HG02840 (cell line): ENCODE results near the gene SRGAP2B.
"Not testable (repeated sequence)": the region's sequence is repeated elsewhere in the genome, so short reads cannot be mapped to it uniquely, and the experiment has no call there.

Experiments used
- ATAC-seq: cut with Tn5 transposase; IDR thresholded peaks from one replicate; pipeline ENCODE4 v1.9.1; 2021; ENCODE audit warnings: mild to moderate bottlenecking, moderate library complexity, moderate number of reproducible peaks; ENCODE audit not compliant: unreplicated experiment, low FRiP score

The SRGAP2B gene

DNA sequence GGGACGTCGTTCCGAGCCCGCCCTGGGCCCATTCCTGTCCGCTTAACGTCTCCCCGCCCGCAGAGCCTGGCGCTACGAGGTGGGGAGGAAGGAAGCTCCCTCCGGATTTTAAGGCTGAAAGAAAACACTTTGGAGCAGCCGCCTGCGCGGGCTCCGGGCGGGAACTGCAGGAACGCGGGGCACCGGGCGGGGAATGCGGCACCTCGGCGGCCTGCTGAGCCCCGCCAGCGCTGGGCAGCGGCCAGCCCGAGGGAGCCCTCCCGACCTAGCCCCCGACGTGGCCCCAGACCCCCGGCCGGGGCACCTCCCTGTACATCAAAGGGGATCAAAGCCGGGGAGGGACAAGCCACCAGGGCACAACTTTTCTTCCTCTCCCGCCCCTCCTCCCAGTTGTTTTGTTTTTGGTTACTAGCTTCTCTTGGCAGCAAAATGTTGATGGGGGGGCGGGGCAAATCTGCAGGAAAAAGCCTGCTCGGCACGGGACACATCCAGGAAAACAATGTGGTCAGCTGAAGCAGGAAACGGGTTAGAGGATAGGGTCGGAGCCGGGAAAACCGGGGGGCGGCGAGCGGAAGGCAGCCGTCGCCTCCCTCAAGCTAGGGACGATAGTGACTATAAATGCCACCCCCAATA lies 1.5 kb downstream of the SRGAP2B start:
- ATAC-seq = not testable (repeated sequence)

DNA sequence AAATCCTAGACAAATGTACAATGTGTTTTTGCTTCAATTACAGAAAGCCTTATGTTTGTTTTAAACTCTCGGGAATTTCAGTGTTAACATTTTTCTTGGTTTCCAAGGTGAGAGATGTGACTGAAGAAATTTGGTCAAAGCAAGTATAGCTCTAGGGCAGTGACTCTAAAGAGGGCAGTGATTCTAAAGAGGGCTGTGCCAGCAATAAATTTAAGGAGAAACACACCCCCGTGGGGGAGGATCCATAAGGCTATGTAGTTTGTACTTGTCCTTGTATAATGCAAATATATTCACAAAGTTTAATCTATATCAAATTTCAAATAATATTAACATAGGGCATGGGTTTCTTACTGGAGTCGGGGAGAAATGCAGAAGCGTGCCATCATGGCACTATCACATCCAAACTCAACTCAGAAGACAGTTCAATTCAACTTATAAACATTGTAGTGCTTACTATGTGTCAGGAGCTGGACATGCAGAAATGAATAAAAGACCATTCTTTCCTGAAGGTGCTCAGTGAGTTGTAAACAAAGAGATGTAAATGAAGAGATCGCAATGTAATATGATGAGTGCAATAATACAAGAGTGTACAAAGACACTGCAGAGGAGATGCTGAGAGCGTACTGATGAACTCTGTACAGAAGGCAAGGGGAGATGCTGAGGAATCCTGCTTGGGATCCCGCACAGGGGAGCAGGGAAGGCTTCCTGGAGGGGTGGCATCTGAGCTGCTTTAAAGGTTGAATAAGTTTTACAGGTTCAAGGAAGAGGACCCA lies 12.5 kb downstream of the SRGAP2B start:
- not testable (repeated sequence) for ATAC-seq

DNA sequence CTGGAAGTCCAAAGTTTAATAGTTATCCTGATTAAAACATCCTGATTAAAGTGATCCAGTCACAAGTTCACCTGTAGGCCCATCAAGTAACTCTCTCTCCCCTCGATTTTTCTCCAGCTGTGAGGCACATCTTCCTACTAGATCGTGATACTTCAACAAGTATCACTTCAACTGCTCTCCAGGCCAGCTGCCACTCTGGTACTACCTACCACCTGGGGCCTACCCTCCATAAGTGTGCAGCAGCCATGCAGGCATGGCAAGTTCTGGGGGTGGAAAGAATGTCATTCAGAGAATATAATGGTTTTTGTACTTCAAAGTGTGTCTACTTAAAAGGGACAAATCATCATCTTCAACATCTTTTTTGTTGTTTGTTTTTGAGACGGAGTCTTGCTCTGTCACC lies 14.9 kb downstream of the SRGAP2B start:
- ATAC-seq = not testable (repeated sequence)

GRCh38 chr1:145079737-145080136 lies 15.4 kb downstream of the SRGAP2B start:
- ATAC-seq = not testable (repeated sequence)

DNA sequence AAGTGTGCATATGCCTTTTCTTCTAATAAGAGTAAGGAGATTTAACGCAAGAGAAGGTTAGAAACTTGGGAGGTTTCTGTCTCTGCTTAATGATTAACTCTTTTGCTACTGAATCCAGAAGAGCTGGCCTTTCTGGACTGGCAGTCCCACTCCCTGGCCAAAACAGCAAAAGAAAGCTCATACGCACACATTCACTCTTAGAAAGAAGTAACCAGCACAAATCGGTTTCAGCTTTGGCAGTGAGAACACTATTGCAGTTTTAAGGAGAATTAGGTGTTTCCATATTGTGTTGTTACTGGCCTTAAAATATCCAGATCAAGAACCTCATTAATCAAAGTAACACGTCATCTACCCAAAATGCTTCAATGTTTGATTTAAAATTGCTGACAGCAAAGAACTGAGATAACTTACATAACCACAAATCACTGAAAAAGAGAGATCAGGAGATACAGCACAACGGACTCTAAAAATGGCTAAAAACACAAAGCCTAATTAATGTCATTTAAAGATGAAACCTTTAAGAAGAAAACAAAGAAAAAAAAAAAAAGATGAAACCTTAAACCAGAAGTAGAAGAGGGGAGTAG lies 16.2 kb downstream of the SRGAP2B start:
- not testable (repeated sequence) for ATAC-seq

DNA sequence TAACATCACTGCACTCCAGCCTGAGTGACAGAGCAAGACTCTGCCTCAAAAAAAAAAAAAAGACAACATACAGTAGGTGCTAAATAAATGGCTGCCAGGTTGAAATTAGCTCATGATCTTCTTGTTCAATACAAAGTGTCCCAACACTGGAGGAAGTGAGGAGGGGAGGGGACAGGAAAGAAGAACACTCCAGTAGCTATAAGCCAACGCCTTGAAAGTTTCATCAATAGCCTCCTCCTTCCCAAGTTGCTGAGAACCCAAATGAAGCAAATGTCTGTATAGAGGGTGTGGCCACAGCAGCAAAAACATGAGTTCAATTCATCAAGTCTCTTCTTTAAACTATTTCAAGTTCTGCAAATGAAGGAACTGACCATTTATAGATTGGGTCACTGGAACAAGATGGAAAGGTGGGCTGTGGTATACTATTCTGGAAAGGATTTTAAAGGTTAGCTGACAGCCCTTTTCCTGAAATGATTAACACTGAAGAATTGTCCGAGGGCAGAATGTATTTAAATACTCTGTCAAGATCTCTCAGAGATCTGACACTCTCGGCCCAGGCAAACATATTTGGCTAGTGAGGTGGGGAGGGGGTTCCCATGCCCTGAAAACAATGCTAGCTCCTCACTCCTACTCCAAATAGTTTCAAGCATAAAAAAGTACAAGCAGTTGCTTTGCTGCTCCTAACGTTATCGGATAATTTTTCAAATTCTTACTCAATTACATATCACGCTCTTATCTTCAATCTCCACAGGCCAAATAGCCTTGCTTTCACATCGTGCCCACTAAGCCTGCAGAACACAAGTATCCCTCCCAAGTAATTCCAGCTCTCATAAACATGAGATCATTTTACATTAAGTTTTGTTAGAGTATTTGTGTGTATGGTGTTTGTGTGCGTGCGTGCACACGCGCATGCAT lies 17.0 kb downstream of the SRGAP2B start:
- ATAC-seq = not testable (repeated sequence)

GRCh38 chr1:145076877-145077276 lies 18.3 kb downstream of the SRGAP2B start:
- not testable (repeated sequence) for ATAC-seq

- ATAC-seq = not testable (repeated sequence)
These were observed 21.0 kb downstream of the SRGAP2B start for GRCh38 chr1:145074021-145074559.

GRCh38 chr1:145071569-145071968 lies 23.6 kb downstream of the SRGAP2B start:
- not testable (repeated sequence) for ATAC-seq

- not testable (repeated sequence) for ATAC-seq
These were observed 28.6 kb downstream of the SRGAP2B start for GRCh38 chr1:145066486-145066885.

DNA sequence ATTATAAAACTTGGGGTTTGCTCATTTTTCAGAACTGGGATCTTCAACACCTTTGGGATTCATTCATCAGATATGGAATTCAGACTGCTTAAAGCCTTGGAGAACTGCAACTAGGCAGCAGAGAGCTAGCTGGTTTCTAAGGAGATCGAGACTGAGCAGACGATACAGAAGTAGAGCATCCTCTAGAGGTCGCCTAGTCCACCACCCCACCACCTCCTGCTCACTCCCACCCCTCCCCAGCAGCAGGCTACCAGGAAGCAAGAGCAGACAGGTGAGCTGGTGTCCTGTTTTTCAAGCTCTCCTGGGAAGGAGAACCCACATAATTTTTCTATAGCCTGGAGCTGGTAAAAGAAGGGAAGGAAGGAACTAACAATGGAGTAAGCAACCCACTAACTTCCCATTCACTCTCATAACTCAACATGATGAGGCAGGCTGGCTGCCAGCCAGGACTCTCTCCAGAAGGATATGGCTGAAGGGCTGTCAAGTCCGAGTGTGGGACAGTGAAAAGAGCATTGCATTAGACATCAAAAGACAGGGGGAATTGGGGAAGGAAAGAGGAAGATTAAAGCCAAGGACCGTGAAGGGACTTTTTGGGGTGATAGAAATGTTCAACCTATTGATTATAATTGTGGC lies 29.8 kb downstream of the SRGAP2B start:
- ATAC-seq = not testable (repeated sequence)

- ATAC-seq = not testable (repeated sequence)
These were observed 31.0 kb downstream of the SRGAP2B start for GRCh38 chr1:145063941-145064648.

DNA sequence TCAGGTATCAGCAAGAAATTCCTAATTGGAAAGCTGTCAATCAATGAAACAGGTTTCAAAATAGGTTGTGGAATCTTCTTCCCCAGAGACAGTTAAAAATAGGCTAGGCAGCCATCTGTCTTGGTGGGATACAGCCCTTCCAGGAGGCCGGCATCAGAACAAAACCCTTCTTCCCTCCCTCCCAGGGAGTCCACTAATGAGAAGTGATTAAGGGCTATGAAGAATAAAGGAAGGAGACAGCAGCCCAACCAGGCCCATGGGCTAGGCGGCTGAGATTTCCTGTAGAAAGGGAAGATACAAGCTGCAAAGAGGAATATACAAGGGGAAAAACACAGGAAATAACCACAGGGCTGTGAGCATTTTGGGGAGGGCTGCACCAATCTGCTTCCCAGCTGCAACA lies 31.8 kb downstream of the SRGAP2B start:
- ATAC-seq = not testable (repeated sequence)

DNA sequence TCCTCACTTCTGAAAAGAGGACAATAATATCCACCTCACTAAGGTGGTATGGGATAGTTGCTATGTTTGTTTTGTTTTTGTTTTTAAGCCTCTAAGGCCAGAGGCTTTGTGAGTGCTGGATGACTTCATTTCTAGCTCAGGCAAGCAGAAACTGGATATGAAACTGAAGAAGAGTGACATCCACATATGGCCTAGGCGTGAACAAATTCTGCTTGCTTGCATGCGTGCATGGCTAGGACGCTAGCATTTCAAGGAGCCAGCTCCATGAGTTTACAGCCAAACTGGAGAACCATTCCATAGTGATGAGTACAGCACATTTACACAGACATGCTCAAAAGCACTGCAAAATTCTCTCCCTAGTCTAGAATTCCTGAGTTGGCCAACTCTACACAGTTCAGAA lies 36.9 kb downstream of the SRGAP2B start:
- not testable (repeated sequence) for ATAC-seq

DNA sequence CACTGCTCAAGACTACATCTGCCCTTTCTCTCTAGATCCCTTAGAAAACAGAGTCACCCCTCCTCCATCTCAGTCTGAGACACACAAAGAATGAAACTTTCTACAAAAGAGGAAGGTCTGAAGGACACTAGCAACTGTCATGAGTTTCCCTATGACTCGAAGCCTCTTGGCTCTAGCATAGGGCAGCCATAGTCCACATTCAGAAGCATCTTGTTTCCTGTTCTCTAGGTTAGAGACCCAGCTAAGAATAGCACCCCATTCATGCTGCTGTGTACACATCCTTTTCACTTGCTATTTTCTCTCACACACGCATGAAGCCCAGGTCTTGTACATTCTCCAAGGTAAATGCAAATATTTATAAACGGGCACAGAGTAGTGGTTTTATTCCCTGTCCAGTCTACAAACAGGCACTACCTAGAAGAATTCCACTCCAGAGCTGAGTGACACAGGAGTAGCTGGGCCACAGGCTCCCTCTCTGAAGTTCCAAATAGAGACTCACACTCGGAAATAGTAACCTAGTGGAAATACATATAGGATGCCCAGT lies 39.8 kb downstream of the SRGAP2B start:
- peak; percentile 99 for ATAC-seq

DNA sequence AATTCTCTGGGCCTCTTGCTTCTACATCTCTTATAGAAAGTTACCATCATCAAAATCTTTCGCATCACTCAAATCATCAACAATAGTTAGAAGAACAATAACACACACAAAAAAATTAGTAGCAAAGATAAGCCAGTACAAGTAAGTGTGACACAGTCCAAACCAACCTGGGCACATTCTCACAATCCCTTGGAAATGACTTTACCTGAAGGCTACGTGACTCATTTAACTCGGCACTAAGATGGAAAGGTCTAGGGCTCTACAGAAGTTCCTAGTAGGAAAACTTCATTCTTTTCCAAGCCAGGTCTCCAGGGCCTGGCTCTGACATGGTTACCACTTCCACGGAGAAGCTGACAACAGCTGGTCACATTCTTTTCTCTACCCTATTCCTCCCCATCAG lies 41.7 kb downstream of the SRGAP2B start:
- ATAC-seq = not testable (repeated sequence)

DNA sequence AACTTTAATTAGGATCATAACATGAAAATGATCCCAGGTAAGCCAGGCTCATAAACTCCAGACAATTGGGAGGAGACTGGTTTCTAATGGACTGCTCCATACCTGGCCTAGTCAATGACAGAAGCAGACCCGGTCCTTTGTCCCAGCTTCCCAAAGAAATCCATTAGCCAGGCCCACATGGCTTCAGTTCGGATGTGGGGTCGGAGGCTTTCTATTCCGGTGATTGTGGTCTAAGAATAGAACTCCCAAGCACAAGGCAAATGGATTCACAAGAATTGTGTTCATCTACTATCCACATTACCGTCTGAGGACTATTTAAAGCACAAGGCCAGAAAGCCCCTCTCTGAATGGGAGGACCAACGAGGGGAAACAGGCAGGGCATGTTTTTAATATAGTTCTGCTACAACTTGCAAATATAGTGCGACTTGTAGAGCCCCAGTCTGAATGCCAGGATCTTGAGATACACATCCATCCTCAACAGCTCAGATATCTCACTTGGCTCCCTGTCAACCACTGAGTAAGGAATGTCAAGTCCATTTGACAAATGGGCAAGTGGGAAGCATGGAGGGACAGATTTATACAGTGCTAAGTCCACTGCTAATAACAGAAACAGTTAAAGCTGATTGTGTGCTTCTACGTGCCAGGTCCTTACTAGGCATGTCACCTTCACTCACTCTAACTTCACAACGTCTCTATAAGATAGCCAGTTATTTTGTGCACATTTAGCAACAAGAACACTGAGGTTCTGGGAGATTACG lies 42.9 kb downstream of the SRGAP2B start:
- ATAC-seq = not testable (repeated sequence)
